ENCODE measurements around the gene ARHGAP18. TPM values are rescaled to one million over a fixed set of nuclear protein-coding genes. Genes with fewer than 3 reads are reported as not detected.
A peak's percentile ranks its signal among the peaks of the same experiment; 100 is the strongest.

ARHGAP18 gene
- total and polyA plus RNA-seq, 2 of the 13 experiments (the other 11 are each of a cell fraction or from before 2014, with no cell fraction given): 58.2 to 115 TPM

- Histone ChIP-seq H3K4me3 (replicated peaks in 1 of 3; ENCODE audit: insufficient read depth in 1 of 3, low read depth in 2 of 3, low read length in 3 of 3) (no peak overlapping the region), H3K27me3 (ENCODE audit: control insufficient read depth in 1 of 2, insufficient read depth in 2 of 2, low read length in 2 of 2) (no peaks in the 10 kb centered on the region), H3K79me2 (ENCODE audit: insufficient read depth, low read length) (peaks cover 97% of the 10 kb centered on the region), H3K36me3 (replicated peaks in 1 of 2; ENCODE audit: control insufficient read depth in 1 of 2, insufficient read depth in 2 of 2, low read length in 2 of 2) (peaks cover 2 to 10% of the 10 kb centered on the region in 2 experiments), H3K9me3 (ENCODE audit: low read length) (no peaks in the 10 kb centered on the region), H3K27ac (ENCODE audit: extremely low read length, insufficient read depth, low read length) (no peak overlapping the region), H3K4me2 (ENCODE audit: low read depth, low read length) (no peak overlapping the region), H4K20me1 (ENCODE audit: insufficient read depth, low read length) (no peaks in the 10 kb centered on the region), H3K9ac (ENCODE audit: insufficient read depth, low read depth, low read length) (no peak overlapping the region), H3K4me1 (ENCODE audit: insufficient read depth, low read length) (peaks cover 97% of the 10 kb centered on the region), H2AFZ (ENCODE audit: low read length) (no peak overlapping the region)
- 91% methylated on average over 3 of the region's 3 CpGs for WGBS (ENCODE audit: low lambda C conversion rate)
- FAIRE-seq: no peak
- TF ChIP-seq SIN3B (IDR thresholded peaks at IDR 0.05; ENCODE audit: low read length) (no peak), KLF16 (CRISPR knock-in tag; IDR thresholded peaks at IDR 0.05) (no peak), GATAD2A (CRISPR knock-in tag; IDR thresholded peaks at IDR 0.05) (0 out of 2 replicates have a peak, but pooled peaks have one; percentile 15), PLSCR1 (CRISPR knock-in tag; IDR thresholded peaks at IDR 0.05; ENCODE audit: borderline replicate concordance) (no peak), ARNT2 (CRISPR knock-in tag; IDR thresholded peaks at IDR 0.05; ENCODE audit: low read depth) (no peak), HOXD1 (CRISPR knock-in tag; IDR thresholded peaks at IDR 0.05) (no peak), ZNF331 (CRISPR knock-in tag; IDR thresholded peaks at IDR 0.05) (no peak), CREB1 (IDR thresholded peaks at IDR 0.05) (no peak), CREB1 (CRISPR knock-in tag; IDR thresholded peaks at IDR 0.05) (0 out of 2 replicates have a peak, but pooled peaks have one; percentile 8), STAT6 (CRISPR knock-in tag; IDR thresholded peaks at IDR 0.05; ENCODE audit: borderline replicate concordance) (no peak), AKAP8 (CRISPR knock-in tag; IDR thresholded peaks at IDR 0.05) (no peak), ZNF816 (CRISPR knock-in tag; IDR thresholded peaks at IDR 0.05; ENCODE audit: borderline replicate concordance) (no peak)
- intact Hi-C loops (cut with micrococcal nuclease; ENCODE audit: unreplicated experiment): loop anchor here (5.0 kb wide), 1 partner anchor 32 kb away; no protein-coding TSS in a partner anchor
- CTCF ChIA-PET (ENCODE audit: low intra/inter-chr PET ratio, low total read pairs): no interaction called here
- ATAC-seq: no peak
- no TSS peak for BruUV-seq (replicated peaks)
- DNase-seq (ENCODE audit: low spot score): no peak
- POLR2A ChIA-PET: interaction anchor here (3.5 kb wide), 1 partner anchor 30 kb away, joined by 22 read pairs; the partner anchor contains the start of gene ARHGAP18
- in situ Hi-C loops (cut with HindIII; ENCODE audit: extremely low pct_ligation_motif_present, low pct_unique_long_range_greater_than_20kb): no loop called here
Measured at GRCh38 chr6:129679758-129680157, 30.2 kb downstream of the ARHGAP18 start.
